Measurements from ENCODE around the gene TBC1D12.
A peak's percentile ranks its signal among the peaks of the same experiment; 100 is the strongest.
"Not testable (repeated sequence)": the region's sequence is repeated elsewhere in the genome, so short reads cannot be mapped to it uniquely, and the experiment has no call there.

TBC1D12 gene

GRCh38 chr10:94402204-94402842, at the start of gene TBC1D12:
Gene TBC1D12, plus strand, starts transcription at chr10:94402541. Its CDS starts 73 bp downstream, at chr10:94402614.
- DNase-seq (ENCODE audit: low spot score) = peak; percentile 94

GRCh38 chr10:94353336-94353735, 49.0 kb upstream of the TBC1D12 start:
- DNase-seq (ENCODE audit: low spot score) = no peak

- no peak for DNase-seq (ENCODE audit: low spot score)
Measured at GRCh38 chr10:94355841-94356240, 46.5 kb upstream of the TBC1D12 start.

GRCh38 chr10:94357193-94357592, 45.1 kb upstream of the TBC1D12 start:
- DNase-seq (ENCODE audit: low spot score) = no peak

GRCh38 chr10:94358480-94358879, 43.9 kb upstream of the TBC1D12 start:
- DNase-seq (ENCODE audit: low spot score) = peak; percentile 83

GRCh38 chr10:94361171-94361794, 41.1 kb upstream of the TBC1D12 start:
- DNase-seq (ENCODE audit: low spot score) = no peak

- peak; percentile 93 for DNase-seq (ENCODE audit: low spot score)
Measured at GRCh38 chr10:94362360-94363250, 39.7 kb upstream of the TBC1D12 start, which contains the start of gene NOC3L. Gene NOC3L, minus strand, starts transcription at chr10:94362939. Its CDS starts 101 bp downstream, at chr10:94362838.

- DNase-seq (ENCODE audit: low spot score) = no peak
Measured at GRCh38 chr10:94363251-94363565, 39.1 kb upstream of the TBC1D12 start.

- no peak for DNase-seq (ENCODE audit: low spot score)
Measured at GRCh38 chr10:94364482-94364881, 37.9 kb upstream of the TBC1D12 start.

- DNase-seq (ENCODE audit: low spot score) = no peak
Measured at GRCh38 chr10:94366382-94366781, 36.0 kb upstream of the TBC1D12 start.

GRCh38 chr10:94370501-94370900, 31.8 kb upstream of the TBC1D12 start:
- no peak for DNase-seq (ENCODE audit: low spot score)

GRCh38 chr10:94375374-94375773, 27.0 kb upstream of the TBC1D12 start:
- DNase-seq (ENCODE audit: low spot score) = no peak

GRCh38 chr10:94376865-94377264, 25.5 kb upstream of the TBC1D12 start:
- DNase-seq (ENCODE audit: low spot score) = no peak

- no peak for DNase-seq (ENCODE audit: low spot score)
Measured at GRCh38 chr10:94383530-94383929, 18.8 kb upstream of the TBC1D12 start.

- DNase-seq (ENCODE audit: low spot score) = not testable (repeated sequence)
Measured at GRCh38 chr10:94385733-94386132, 16.6 kb upstream of the TBC1D12 start.

GRCh38 chr10:94392117-94392516, 10.2 kb upstream of the TBC1D12 start:
- not testable (repeated sequence) for DNase-seq (ENCODE audit: low spot score)

GRCh38 chr10:94397549-94398370, 4.6 kb upstream of the TBC1D12 start:
- DNase-seq (ENCODE audit: low spot score) = no peak

GRCh38 chr10:94398762-94399161, 3.6 kb upstream of the TBC1D12 start:
- no peak for DNase-seq (ENCODE audit: low spot score)

- DNase-seq (ENCODE audit: low spot score) = peak; percentile 48
Measured at GRCh38 chr10:94402843-94403379, 570 bp downstream of the TBC1D12 start.

- DNase-seq (ENCODE audit: low spot score) = peak; percentile 92
Measured at GRCh38 chr10:94403380-94404213, 1.3 kb downstream of the TBC1D12 start.

- no peak for DNase-seq (ENCODE audit: low spot score)
Measured at GRCh38 chr10:94405406-94405805, 3.1 kb downstream of the TBC1D12 start.
